IPS-18c (cell line): Measurements from ENCODE around the gene TNKS2.

Experiments
- H3K4me3 ChIP-seq: 2 replicates; pipeline ENCODE4 v1.7.0; 2013; ENCODE audit warnings: low read depth, mild to moderate bottlenecking, low read length, moderate library complexity; ENCODE audit not compliant: insufficient read depth
- H3K9me3 ChIP-seq: one replicate; pipeline ENCODE4 v1.6.1; 2013; ENCODE audit warnings: mild to moderate bottlenecking, low read length, moderate library complexity; ENCODE audit not compliant: control insufficient read depth, insufficient read depth

The TNKS2 gene

GRCh38 chr10:91824076-91824475 lies 25.9 kb downstream of the TNKS2 start:
- no peaks in the 10 kb centered on the region for H3K9me3 ChIP-seq
- H3K4me3 ChIP-seq, result no peak overlapping the region

DNA sequence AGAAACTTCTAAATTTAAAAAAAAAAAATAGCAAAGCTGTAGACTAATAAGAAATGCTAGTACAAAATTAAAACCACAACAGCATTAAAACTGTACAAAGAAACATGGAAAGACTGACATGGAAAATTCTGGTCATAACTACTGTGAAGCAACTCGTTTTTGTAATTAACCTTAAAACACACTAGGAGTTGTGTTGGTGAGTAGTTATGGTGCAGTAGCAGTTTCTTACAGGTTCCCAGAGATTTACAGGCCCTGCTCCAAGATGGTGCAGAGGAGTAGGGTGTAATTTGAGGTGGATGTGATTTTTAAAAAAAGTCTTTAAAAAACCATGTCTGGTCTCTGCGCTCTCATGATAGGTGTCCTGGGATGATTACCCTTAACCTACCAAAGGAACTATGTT lies 31.0 kb downstream of the TNKS2 start:
- Histone ChIP-seq H3K4me3 (no peak overlapping the region), H3K9me3 (no peaks in the 10 kb centered on the region)

GRCh38 chr10:91838199-91838598 lies 40.0 kb downstream of the TNKS2 start:
- no peaks in the 10 kb centered on the region for H3K9me3 ChIP-seq

GRCh38 chr10:91843083-91843482 lies 44.9 kb downstream of the TNKS2 start:
- Histone ChIP-seq H3K4me3 (no peak overlapping the region), H3K9me3 (no peaks in the 10 kb centered on the region)

More at GRCh38 chr10:91838199-91838598, 40.0 kb downstream of the TNKS2 start:
- no peak overlapping the region for H3K4me3 ChIP-seq

DNA sequence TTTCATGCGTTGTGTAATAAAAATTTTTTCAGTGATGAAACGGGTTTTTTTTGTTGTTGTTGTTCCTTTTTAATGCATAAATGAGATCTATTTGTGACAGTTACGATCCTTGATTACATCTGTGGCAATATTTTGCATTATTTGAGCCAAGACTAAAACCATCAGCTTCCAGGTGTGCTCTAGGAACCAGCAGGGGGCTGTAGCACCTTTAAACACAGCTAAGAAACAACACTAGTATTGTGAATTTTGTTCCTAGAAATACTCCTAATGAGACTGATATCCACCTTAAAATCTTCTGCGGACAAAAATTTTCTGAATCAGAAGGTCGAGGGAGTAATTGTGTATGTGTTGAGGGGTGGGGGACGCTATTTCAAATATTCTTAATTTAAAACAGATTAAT lies 58.4 kb downstream of the TNKS2 start:
- Histone ChIP-seq H3K4me3 (no peak overlapping the region), H3K9me3 (no peaks in the 10 kb centered on the region)

DNA sequence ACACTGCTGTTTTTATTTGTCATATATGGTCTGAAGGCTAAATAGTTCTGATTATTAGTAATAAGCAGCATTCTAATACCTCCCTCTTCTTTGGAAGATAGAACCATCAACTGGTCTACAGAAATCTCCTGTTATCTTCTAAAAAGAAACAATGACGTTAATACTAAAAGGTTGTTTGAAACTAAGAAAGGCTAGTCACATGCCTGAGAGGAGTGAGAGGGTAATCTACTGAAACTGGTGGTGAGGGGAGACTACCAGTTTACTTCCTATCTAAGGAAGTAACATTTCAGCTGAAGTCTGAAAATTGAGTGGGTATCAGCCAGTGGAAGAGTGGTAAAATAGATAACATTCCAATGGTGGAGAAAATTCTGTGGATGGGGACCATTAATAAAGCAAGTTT lies 62.7 kb downstream of the TNKS2 start:
- no peak overlapping the region for H3K4me3 ChIP-seq
- H3K9me3 ChIP-seq, result no peaks in the 10 kb centered on the region

GRCh38 chr10:91864099-91864498 lies 65.9 kb downstream of the TNKS2 start:
- H3K9me3 ChIP-seq, result no peaks in the 10 kb centered on the region
- no peak overlapping the region for H3K4me3 ChIP-seq

- H3K9me3 ChIP-seq, result no peaks in the 10 kb centered on the region
- no peak overlapping the region for H3K4me3 ChIP-seq
These were observed 66.5 kb downstream of the TNKS2 start for GRCh38 chr10:91864744-91865143.

GRCh38 chr10:91865562-91866081 lies 67.4 kb downstream of the TNKS2 start:
- Histone ChIP-seq H3K9me3 (no peaks in the 10 kb centered on the region), H3K4me3 (no peak overlapping the region)

DNA sequence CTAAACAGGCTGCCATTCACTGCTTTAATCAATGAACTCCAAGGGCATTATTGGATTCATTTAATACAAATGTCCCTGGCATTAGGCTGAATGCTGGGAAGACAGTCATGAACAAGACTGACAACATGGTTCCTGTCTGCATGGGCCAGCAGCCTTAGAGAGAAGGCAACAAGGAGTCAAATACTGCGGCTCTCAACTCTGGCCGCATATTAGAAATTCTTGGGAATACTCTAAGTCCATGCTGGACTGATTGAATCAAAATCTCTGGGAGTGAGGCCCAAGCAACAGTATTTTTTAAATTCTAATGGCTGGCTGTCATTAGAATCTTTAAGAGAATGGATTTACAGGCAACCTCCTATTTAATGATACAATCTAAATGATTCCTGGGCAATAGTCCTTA lies 76.9 kb downstream of the TNKS2 start:
- Histone ChIP-seq H3K4me3 (no peak overlapping the region), H3K9me3 (no peaks in the 10 kb centered on the region)

DNA sequence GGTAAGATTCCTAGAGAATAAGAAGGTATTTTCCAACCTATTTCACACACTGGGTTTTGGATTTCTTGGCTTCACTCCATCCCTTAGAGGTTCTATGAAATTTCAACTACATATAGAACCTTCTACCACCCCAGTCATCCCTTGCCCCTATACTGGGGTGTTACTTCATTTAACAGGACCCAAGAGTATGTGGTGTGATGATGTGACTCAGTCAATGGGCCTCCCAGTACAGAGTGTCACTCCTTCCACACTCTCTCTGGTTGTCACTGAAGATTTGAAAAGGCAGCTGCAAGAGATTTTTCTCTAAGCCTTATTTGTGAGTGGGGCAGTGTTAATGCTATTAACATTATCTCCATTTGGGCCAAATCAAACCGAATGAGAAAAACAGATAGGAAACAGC lies 77.6 kb downstream of the TNKS2 start:
- no peak overlapping the region for H3K4me3 ChIP-seq
- no peaks in the 10 kb centered on the region for H3K9me3 ChIP-seq

DNA sequence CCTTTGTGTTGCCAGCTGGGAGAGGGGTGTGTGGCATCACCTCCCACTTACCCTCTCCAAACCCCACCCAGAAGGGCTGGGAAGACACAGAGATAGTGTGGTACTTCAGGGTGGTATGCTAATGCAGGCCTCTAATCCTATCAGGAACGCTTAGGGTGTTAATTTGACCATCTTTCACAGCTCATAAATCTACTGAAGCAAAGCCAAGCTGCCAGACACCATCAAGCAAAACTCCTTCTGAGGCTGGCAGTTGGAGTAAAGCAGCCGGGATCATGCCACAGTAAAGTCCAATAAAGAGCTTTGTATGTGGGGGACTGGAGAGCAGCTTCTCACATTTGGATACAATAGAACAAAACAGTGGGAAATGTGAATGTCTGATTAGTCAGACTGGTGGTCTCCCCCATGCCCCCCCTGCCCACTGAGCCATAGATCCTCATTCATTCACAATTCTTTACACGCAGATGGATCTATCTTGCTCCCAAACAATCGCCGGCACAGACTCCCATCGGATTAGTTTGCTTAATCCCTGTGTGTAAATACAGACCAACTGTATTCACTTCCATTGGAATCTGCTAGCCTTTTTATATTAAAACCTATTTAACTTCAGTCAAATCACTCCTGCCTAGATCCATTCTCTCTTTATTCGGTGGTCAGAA lies 81.4 kb downstream of the TNKS2 start:
- H3K4me3 ChIP-seq, result no peak overlapping the region

DNA sequence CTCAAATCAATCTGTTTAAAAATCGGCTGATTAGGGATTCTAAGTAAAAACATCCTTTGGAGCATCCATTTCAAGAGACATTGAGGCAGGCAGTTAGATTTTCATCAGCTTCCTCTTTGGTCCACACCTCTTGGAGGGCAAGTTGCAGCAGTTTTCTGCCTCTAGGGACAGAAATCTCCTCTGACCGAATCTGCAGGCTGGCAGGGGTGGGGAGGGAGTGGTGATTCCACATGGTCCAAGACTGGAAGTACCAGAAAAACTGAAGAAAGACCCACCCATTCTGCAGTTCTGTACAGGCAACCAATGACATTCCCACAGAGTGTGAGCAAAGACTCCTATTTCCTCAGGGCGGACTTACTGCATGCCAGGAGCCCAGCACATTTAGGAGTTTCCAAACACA lies 82.1 kb downstream of the TNKS2 start:
- Histone ChIP-seq H3K4me3 (0 out of 2 replicates have a peak overlapping the region, but pooled peaks have one; percentile 6), H3K9me3 (peaks cover 2% of the 10 kb centered on the region)

More for the DNA sequence above, 81.4 kb downstream of the TNKS2 start:
- peaks cover 2% of the 10 kb centered on the region for H3K9me3 ChIP-seq

GRCh38 chr10:91883549-91884444 lies 85.6 kb downstream of the TNKS2 start:
- Histone ChIP-seq H3K9me3 (peaks cover 2% of the 10 kb centered on the region), H3K4me3 (peak overlapping the region; percentile 25; the same call in 1 of the 2 replicates)

DNA sequence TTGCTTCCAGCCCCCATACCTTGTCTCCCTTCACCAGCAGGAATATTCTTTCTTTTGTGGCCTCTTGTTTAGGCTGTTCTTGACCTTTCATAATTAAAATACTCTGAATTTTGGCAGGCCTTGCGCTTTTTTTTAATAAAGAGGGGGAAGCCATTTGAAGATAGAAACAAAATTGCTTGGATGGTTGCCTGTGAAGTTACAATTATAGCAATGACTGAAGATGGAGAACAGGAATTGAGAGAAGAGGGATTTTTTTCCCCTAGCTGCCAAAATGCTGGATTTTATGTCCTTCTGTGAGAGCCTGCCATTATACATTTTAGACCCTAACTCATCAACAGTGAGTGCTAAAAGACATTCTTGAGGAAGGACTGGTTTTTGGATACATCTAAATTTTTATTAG lies 86.3 kb downstream of the TNKS2 start:
- Histone ChIP-seq H3K9me3 (peaks cover 2% of the 10 kb centered on the region), H3K4me3 (no peak overlapping the region; the same call in 1 of the 2 replicates)

DNA sequence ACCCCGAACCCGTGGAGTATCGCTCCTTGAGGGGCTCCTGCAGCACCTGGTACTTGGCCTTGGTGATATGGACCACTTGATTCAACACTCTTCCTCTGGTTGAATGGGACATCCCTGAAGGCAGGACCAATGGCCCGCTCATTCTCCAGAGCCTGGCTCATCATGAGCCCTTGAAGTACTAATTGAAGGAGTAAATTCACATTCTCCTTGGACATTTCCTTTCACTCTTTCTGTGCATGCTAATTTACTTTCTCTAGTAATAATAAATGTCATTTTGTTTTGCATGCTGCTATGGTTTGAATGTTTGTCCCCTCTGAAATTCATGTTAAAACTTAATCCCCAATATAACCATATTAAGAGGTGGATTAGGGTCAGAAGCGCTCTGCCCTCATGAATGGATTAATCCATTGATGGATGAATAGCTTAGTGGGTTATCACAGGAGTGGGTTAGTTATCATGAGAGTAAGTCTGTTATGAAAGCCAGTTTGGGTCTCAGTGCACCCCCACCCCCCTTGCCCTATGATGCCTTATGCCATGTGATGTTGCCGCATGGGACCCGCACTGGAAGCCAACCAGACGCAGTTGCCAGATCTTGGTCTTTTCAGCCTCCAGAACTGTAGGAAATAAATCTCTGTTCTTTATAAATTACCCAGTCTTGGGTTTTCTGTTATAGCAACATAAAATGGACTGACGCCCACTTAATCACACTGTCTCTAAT lies 87.3 kb downstream of the TNKS2 start:
- Histone ChIP-seq H3K9me3 (peaks cover 2% of the 10 kb centered on the region), H3K4me3 (no peak overlapping the region)

DNA sequence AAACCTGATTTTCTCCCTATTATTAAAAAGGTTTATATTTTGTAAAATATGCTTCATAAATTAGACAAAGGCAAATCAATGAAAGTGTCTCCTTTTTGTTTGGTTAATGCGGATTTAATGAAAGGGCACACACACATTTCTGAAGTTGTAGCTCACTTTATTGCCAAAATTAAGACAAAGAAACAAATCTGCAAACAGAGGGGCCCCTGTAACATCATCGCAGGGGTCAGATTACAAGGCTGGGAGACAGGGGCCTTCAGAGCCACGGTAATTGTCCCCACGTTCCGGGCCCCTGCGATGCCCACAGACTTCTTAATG lies 88.7 kb downstream of the TNKS2 start:
- Histone ChIP-seq H3K4me3 (peak overlapping the region; percentile 50), H3K9me3 (peaks cover 2% of the 10 kb centered on the region)
